ENCODE data around the gene PRKD2. TPM values are rescaled to one million over a fixed set of nuclear protein-coding genes. Genes with fewer than 3 reads are reported as not detected.

The PRKD2 gene
- total and polyA plus RNA-seq, 10 of the 15 experiments (the other 5 are each of a cell fraction or from before 2014, with no cell fraction given), result 2.3 to 98.8 (median 32.9) TPM

- ATAC-seq, result no peak
- Histone ChIP-seq H3K4me3 (no peak overlapping the region), H3K9me3 (replicated peaks; ENCODE audit: control insufficient read depth, insufficient read depth, low read length) (no peaks in the 10 kb centered on the region), H3K36me3 (ENCODE audit: control insufficient read depth in 2 of 2, insufficient read depth in 2 of 2, low read length in 1 of 2) (peaks cover 14 to 17% of the 10 kb centered on the region in 2 experiments), H2AFZ (ENCODE audit: control insufficient read depth, low read depth, low read length) (no peak overlapping the region), H3K79me2 (ENCODE audit: control insufficient read depth, insufficient read depth, low read length) (no peaks in the 10 kb centered on the region), H3K4me2 (ENCODE audit: control insufficient read depth, insufficient read depth) (no peak overlapping the region), H3K27ac (ENCODE audit: control insufficient read depth, insufficient read depth) (no peak overlapping the region), H3K4me1 (ENCODE audit: control insufficient read depth, insufficient read depth, low read length) (no peaks in the 10 kb centered on the region), H3K9ac (ENCODE audit: control insufficient read depth, insufficient read depth, low read length) (no peak overlapping the region), H3K27me3 (replicated peaks in 1 of 2; ENCODE audit: control insufficient read depth in 2 of 2, insufficient read depth in 2 of 2, low read length in 1 of 2) (no peaks in the 10 kb centered on the region), H4K20me1 (ENCODE audit: control insufficient read depth, insufficient read depth) (no peaks in the 10 kb centered on the region)
- ChIA-PET SMC1A (ENCODE audit: uncharacterized antibody, unreplicated experiment) (no interaction called here), POLR2A (no interaction called here), RAD21 (ENCODE audit: unreplicated experiment) (interaction anchor here (1.6 kb wide), 1 partner anchor 10 kb away, joined by 5 read pairs; the partner anchor contains the start of gene DACT3), CTCF (interaction anchor here (0.7 to 1.2 kb wide), 3 partner anchors 9 to 132 kb away, joined by 3 read pairs; no protein-coding TSS in a partner anchor)
- no peak for DNase-seq (ENCODE audit: low read depth, low spot score)
- in situ Hi-C loops (cut with MboI), result no loop called here
- no peak for FAIRE-seq
- BruUV-seq (replicated peaks), result no TSS peak
- intact Hi-C loops (cut with micrococcal nuclease; ENCODE audit: unreplicated experiment), result no loop called here
- TF ChIP-seq STAT3 (IDR thresholded peaks at IDR 0.05; ENCODE audit: low read depth, low read length) (no peak), ATF7 (IDR thresholded peaks at IDR 0.05; ENCODE audit: low read depth) (no peak), ZBTB11 (CRISPR knock-in tag; IDR thresholded peaks at IDR 0.05) (no peak), IKZF1 (conservative IDR thresholded peaks at IDR 0.05) (no peak), PAX8 (IDR thresholded peaks at IDR 0.05) (no peak), RUNX3 (IDR thresholded peaks at IDR 0.05; ENCODE audit: low read length) (no peak), TCF3 (IDR thresholded peaks at IDR 0.05; ENCODE audit: borderline replicate concordance, insufficient read depth, low read depth, low read length) (no peak), ZSCAN29 (IDR thresholded peaks at IDR 0.05) (no peak), ZBTB40 (IDR thresholded peaks at IDR 0.05; ENCODE audit: borderline replicate concordance) (no peak)
Observed at GRCh38 chr19:46670813-46671212, 46.1 kb downstream of the PRKD2 start.

All from GM12878 (cell line).